CD8-positive, alpha-beta memory T cell (primary cell): ENCODE measurements around the gene ALDH7A1. TPM values are rescaled to one million over a fixed set of nuclear protein-coding genes. Genes with fewer than 3 reads are reported as not detected.
A peak's percentile ranks its signal among the peaks of the same experiment; 100 is the strongest.
"Not testable (repeated sequence)": the region's sequence is repeated elsewhere in the genome, so short reads cannot be mapped to it uniquely, and the experiment has no call there.

ENCODE experiments used
- CTCF ChIA-PET: fragments of 350-600 bp; sonication (Branson Sonifier 250); formaldehyde crosslinking; loops from one replicate; lab custom pipeline; 2021; ENCODE audit warnings: antibody characterized with exemption; lab: Charles Lee
- POLR2A ChIA-PET: fragments of 350-600 bp; sonication (Branson Sonifier 250); formaldehyde crosslinking; loops from one replicate; lab custom pipeline; 2021; ENCODE audit warnings: antibody characterized with exemption; lab: Charles Lee
- DNase-seq, 5 donors: peaks; one replicate each; pipeline versions ENCODE4 v3.0.0 to v3.0.0-alpha.2; 2020 to 2022; ENCODE audit warnings: mixed read lengths in 1 of 5
- H3K27ac ChIP-seq: one replicate; pipeline ENCODE4 v1.7.0; 2013; ENCODE audit warnings: low read depth, mild to moderate bottlenecking, low read length, moderate library complexity
- H3K27me3 ChIP-seq: 2 replicates; pipeline ENCODE4 v1.7.0; 2013; ENCODE audit warnings: low read length, mild to moderate bottlenecking; ENCODE audit not compliant: insufficient read depth, poor library complexity, severe bottlenecking
- H3K36me3 ChIP-seq: 2 replicates; pipeline ENCODE4 v1.7.0; 2013; ENCODE audit warnings: mild to moderate bottlenecking, low read length, moderate library complexity; ENCODE audit not compliant: insufficient read depth
- H3K4me1 ChIP-seq: 2 replicates; pipeline ENCODE4 v1.7.0; 2013; ENCODE audit warnings: mild to moderate bottlenecking, low read length, moderate library complexity; ENCODE audit not compliant: insufficient read depth
- H3K4me3 ChIP-seq: 2 replicates; pipeline ENCODE4 v1.7.0; 2013; ENCODE audit warnings: mild to moderate bottlenecking, low read length
- H3K9me3 ChIP-seq: 2 replicates; pipeline ENCODE4 v1.7.0; 2013; ENCODE audit warnings: mild to moderate bottlenecking, low read length
- H3K27ac Mint-ChIP-seq, 8 donors: one replicate each; pipeline ENCODE4 v1.8.0; 2020 to 2021; ENCODE audit warnings: mixed read lengths in 8 of 8, mild to moderate bottlenecking in 6 of 8, inconsistent platforms in 3 of 8, moderate library complexity in 3 of 8
- H3K27me3 Mint-ChIP-seq, 2 donors: one replicate each; pipeline ENCODE4 v1.8.0; 2020 to 2021; ENCODE audit warnings: mixed read lengths in 2 of 2, mild to moderate bottlenecking in 1 of 2, moderate library complexity in 1 of 2
- H3K36me3 Mint-ChIP-seq, 3 donors: one replicate each; pipeline ENCODE4 v1.8.0; 2020 to 2021; ENCODE audit warnings: mixed read lengths in 3 of 3, inconsistent platforms in 1 of 3, mild to moderate bottlenecking in 1 of 3
- H3K4me1 Mint-ChIP-seq, 3 donors: one replicate each; pipeline ENCODE4 v1.8.0; 2020 to 2021; ENCODE audit warnings: mixed read lengths in 3 of 3, inconsistent platforms in 1 of 3, mild to moderate bottlenecking in 1 of 3
- H3K4me3 Mint-ChIP-seq, 7 donors: one replicate each; pipeline ENCODE4 v1.8.0; 2020 to 2021; ENCODE audit warnings: mixed read lengths in 7 of 7, mild to moderate bottlenecking in 6 of 7, moderate library complexity in 4 of 7, inconsistent platforms in 2 of 7
- H3K9me3 Mint-ChIP-seq, 5 donors: one replicate each; pipeline ENCODE4 v1.8.0; 2020 to 2022; ENCODE audit warnings: mixed read lengths in 5 of 5, mild to moderate bottlenecking in 3 of 5, moderate library complexity in 2 of 5, inconsistent platforms in 1 of 5
- polyA plus RNA-seq: library from polyadenylated mRNA; unstranded; fragments of 300-500 nt; fragmentation: Illumina TruSeq; gene quantifications from one replicate; pipeline ENCODE4 v1.2.3, GENCODE V29; 2021
- total RNA-seq, 2 experiments: library from RNA; stranded (reverse); gene quantifications; one replicate each; pipeline ENCODE4 v1.2.3, GENCODE V29; 2021

Gene ALDH7A1
- total and polyA plus RNA-seq, 3 experiments from 2014 or later: 3.3 to 5.2 (median 4.4) TPM

DNA sequence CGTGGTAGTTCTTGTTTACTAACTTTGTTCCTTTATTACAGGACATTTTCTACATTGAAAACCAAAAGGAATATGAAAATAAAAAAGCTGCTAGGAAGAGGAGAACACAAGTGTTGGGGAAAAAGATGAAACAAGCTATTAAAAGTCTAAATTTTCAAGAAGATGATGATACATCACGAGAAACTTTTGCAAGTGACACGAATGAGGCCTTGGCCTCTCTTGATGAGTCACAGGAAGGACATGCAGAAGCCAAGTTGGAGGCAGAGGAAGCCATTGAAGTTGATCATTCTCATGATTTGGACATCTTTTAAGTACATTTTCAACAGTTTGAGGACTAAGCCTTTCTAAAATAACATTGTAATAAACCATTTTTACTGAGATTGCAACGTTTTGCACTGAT, 29.5 kb upstream of the ALDH7A1 start:
- no peak overlapping the region for H3K27ac ChIP-seq
- no peaks in the 10 kb centered on the region for H3K9me3 ChIP-seq
- peaks cover 0 to 4% (median 0%) of the 10 kb centered on the region in 3 donors for H3K4me1 Mint-ChIP-seq
- H3K36me3 Mint-ChIP-seq: peaks cover 0 to 61% (median 14%) of the 10 kb centered on the region in 3 donors
- H3K9me3 Mint-ChIP-seq: no peaks in the 10 kb centered on the region
- H3K4me3 Mint-ChIP-seq: no peak overlapping the region
- no peaks in the 10 kb centered on the region for H3K4me1 ChIP-seq
- no peak for DNase-seq
- peak overlapping the region in 2 of 8 donors; percentile 4 to 90 for H3K27ac Mint-ChIP-seq
- ChIA-PET CTCF (no interaction called here), POLR2A (no interaction called here)
- peaks cover 21% of the 10 kb centered on the region for H3K36me3 ChIP-seq
- H3K27me3 ChIP-seq: no peaks in the 10 kb centered on the region
- H3K27me3 Mint-ChIP-seq: peaks cover 0 to 1% of the 10 kb centered on the region in 2 donors
- no peak overlapping the region for H3K4me3 ChIP-seq

GRCh38 chr5:126619781-126620180, 24.8 kb upstream of the ALDH7A1 start:
- Histone ChIP-seq H3K9me3 (no peaks in the 10 kb centered on the region), H3K36me3 (peaks cover 23% of the 10 kb centered on the region), H3K27me3 (no peaks in the 10 kb centered on the region), H3K4me1 (no peaks in the 10 kb centered on the region), H3K4me3 (no peak overlapping the region), H3K27ac (no peak overlapping the region)
- Mint-ChIP-seq H3K36me3 (peaks cover 0 to 76% (median 16%) of the 10 kb centered on the region in 3 donors), H3K27ac (no peak overlapping the region), H3K27me3 (peaks cover 0 to 1% of the 10 kb centered on the region in 2 donors), H3K4me1 (peaks cover 4 to 12% (median 8%) of the 10 kb centered on the region in 3 donors), H3K4me3 (no peak overlapping the region), H3K9me3 (no peaks in the 10 kb centered on the region)
- POLR2A ChIA-PET: no interaction called here
- DNase-seq: no peak
- CTCF ChIA-PET: no interaction called here

- H3K27ac ChIP-seq, H3K9me3 Mint-ChIP-seq, CTCF ChIA-PET, H3K27ac Mint-ChIP-seq, POLR2A ChIA-PET, H3K27me3 Mint-ChIP-seq, DNase-seq, H3K27me3 ChIP-seq, H3K4me3 Mint-ChIP-seq, H3K4me1 ChIP-seq, H3K9me3 ChIP-seq, H3K4me3 ChIP-seq: not testable (repeated sequence)
- H3K36me3 ChIP-seq: peaks cover 16% of the 10 kb centered on the region
- Mint-ChIP-seq H3K36me3 (peaks cover 0 to 78% (median 9%) of the 10 kb centered on the region in 3 donors), H3K4me1 (peaks cover 10 to 22% (median 17%) of the 10 kb centered on the region in 3 donors)
Measured at GRCh38 chr5:126617603-126618002, 22.6 kb upstream of the ALDH7A1 start.

DNA sequence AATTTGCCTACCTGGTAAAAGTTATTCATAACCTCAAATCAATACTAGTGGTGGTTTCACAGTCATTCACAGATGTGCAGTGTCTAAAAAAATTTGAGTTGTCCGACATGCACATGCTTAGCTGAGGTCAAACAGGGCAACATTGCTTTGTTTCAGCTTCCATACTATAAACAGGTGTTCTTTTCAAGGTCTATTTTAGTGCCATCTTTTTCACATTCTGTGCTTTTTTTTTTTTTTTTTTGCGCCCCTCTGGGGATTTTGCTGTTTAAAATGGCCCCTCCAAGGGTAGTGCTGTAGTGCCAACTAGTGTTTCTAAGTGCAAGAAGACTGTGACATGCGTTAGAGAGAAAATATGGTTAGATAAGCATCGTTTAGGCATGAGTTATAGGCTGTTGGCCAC, 20.3 kb upstream of the ALDH7A1 start:
- Histone ChIP-seq H3K9me3 (no peaks in the 10 kb centered on the region), H3K27ac (no peak overlapping the region), H3K4me3 (no peak overlapping the region), H3K36me3 (peaks cover 15% of the 10 kb centered on the region), H3K4me1 (no peaks in the 10 kb centered on the region), H3K27me3 (no peaks in the 10 kb centered on the region)
- CTCF ChIA-PET: no interaction called here
- no peak for DNase-seq
- H3K27me3 Mint-ChIP-seq: peaks cover 0 to 1% of the 10 kb centered on the region in 2 donors
- POLR2A ChIA-PET: no interaction called here
- H3K9me3 Mint-ChIP-seq: no peaks in the 10 kb centered on the region
- peak overlapping the region in 1 of 8 donors; percentile 66 for H3K27ac Mint-ChIP-seq
- H3K4me1 Mint-ChIP-seq: peaks cover 19 to 41% (median 37%) of the 10 kb centered on the region in 3 donors
- H3K4me3 Mint-ChIP-seq: no peak overlapping the region
- H3K36me3 Mint-ChIP-seq: peaks cover 0 to 83% (median 7%) of the 10 kb centered on the region in 3 donors

DNA sequence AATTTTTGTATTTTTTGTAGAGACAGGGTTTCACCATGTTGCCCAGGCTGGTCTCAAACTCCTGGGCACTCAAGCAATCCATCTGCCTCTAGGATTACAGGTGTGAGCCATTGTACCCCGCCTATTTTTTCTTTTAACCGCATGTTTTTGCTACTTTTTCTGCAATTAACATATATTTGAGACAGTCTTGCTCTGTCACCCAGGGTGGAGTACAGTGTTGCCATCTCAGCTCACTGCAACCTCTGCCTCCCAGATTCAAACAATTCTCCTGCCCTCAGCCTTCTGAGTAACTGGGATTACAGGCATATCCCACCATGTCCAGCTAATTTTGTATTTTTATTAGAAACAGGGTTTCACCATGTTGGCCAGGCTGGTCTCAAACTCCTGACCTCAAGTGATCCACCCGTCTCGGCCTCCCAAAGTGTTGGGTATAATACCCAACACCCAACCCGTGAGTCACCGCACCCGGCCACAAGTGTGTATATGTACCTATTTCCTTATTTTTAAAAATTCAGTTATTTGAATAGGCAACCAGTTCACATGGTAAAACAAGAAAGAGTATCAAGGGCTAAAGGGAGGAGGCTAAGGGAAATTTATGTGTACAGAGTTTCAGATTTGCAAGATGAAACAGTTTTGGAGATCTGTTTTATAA, 19.0 kb upstream of the ALDH7A1 start:
- Mint-ChIP-seq H3K4me3 (no peak overlapping the region), H3K27me3 (peaks cover 0 to 1% of the 10 kb centered on the region in 2 donors), H3K36me3 (peaks cover 3 to 83% (median 9%) of the 10 kb centered on the region in 3 donors), H3K4me1 (peaks cover 23 to 47% (median 43%) of the 10 kb centered on the region in 3 donors), H3K27ac (peak overlapping the region in 1 of 8 donors; percentile 33), H3K9me3 (no peaks in the 10 kb centered on the region)
- CTCF ChIA-PET: no interaction called here
- Histone ChIP-seq H3K27me3 (no peaks in the 10 kb centered on the region), H3K27ac (no peak overlapping the region), H3K4me3 (no peak overlapping the region), H3K4me1 (no peaks in the 10 kb centered on the region), H3K9me3 (no peaks in the 10 kb centered on the region), H3K36me3 (peaks cover 17% of the 10 kb centered on the region)
- POLR2A ChIA-PET: no interaction called here
- no peak for DNase-seq

- DNase-seq: no peak
- Histone ChIP-seq H3K36me3 (peaks cover 20% of the 10 kb centered on the region), H3K27ac (no peak overlapping the region), H3K27me3 (no peaks in the 10 kb centered on the region), H3K4me1 (peaks cover 10% of the 10 kb centered on the region), H3K9me3 (no peaks in the 10 kb centered on the region), H3K4me3 (no peak overlapping the region)
- peaks cover 3 to 87% (median 3%) of the 10 kb centered on the region in 3 donors for H3K36me3 Mint-ChIP-seq
- H3K4me1 Mint-ChIP-seq: peaks cover 40 to 74% (median 64%) of the 10 kb centered on the region in 3 donors
- no peak overlapping the region for H3K27ac Mint-ChIP-seq
- no peaks in the 10 kb centered on the region for H3K9me3 Mint-ChIP-seq
- CTCF ChIA-PET: interaction anchor here (1.5 kb wide), 1 partner anchor 9 kb away, joined by 11 read pairs; the partner anchor contains the start of gene PHAX
- POLR2A ChIA-PET: no interaction called here
- H3K4me3 Mint-ChIP-seq: no peak overlapping the region
- H3K27me3 Mint-ChIP-seq: peaks cover 0 to 1% of the 10 kb centered on the region in 2 donors
Measured at GRCh38 chr5:126610616-126611015, 15.6 kb upstream of the ALDH7A1 start.

GRCh38 chr5:126610160-126610559, 15.1 kb upstream of the ALDH7A1 start:
- Histone ChIP-seq H3K4me1 (peaks cover 15% of the 10 kb centered on the region), H3K27me3 (no peaks in the 10 kb centered on the region), H3K9me3 (no peaks in the 10 kb centered on the region), H3K4me3 (no peak overlapping the region), H3K36me3 (peaks cover 20% of the 10 kb centered on the region), H3K27ac (no peak overlapping the region)
- POLR2A ChIA-PET: no interaction called here
- Mint-ChIP-seq H3K36me3 (peaks cover 3 to 87% (median 3%) of the 10 kb centered on the region in 3 donors), H3K9me3 (no peaks in the 10 kb centered on the region), H3K4me3 (no peak overlapping the region), H3K27me3 (peaks cover 0 to 1% of the 10 kb centered on the region in 2 donors), H3K27ac (peak overlapping the region in 4 of 8 donors; percentile 25 to 54 (median 40)), H3K4me1 (peaks cover 40 to 74% (median 65%) of the 10 kb centered on the region in 3 donors)
- CTCF ChIA-PET: interaction anchor here (1.5 kb wide), 1 partner anchor 9 kb away, joined by 11 read pairs; the partner anchor contains the start of gene PHAX
- no peak for DNase-seq

- no peaks in the 10 kb centered on the region for H3K9me3 ChIP-seq
- no peaks in the 10 kb centered on the region for H3K27me3 Mint-ChIP-seq
- H3K4me3 Mint-ChIP-seq: peak overlapping the region in 5 of 7 donors; percentile 7 to 61 (median 44)
- H3K27me3 ChIP-seq: no peaks in the 10 kb centered on the region
- peaks cover 27% of the 10 kb centered on the region for H3K36me3 ChIP-seq
- H3K4me1 ChIP-seq: peaks cover 30% of the 10 kb centered on the region
- peak overlapping the region in 5 of 8 donors; percentile 2 to 33 (median 19) for H3K27ac Mint-ChIP-seq
- no peak overlapping the region for H3K27ac ChIP-seq
- ChIA-PET CTCF (interaction anchor here (1.1 kb wide), 1 partner anchor 11 kb away, joined by 3 read pairs; no protein-coding TSS in a partner anchor), POLR2A (no interaction called here)
- peaks cover 6 to 71% (median 8%) of the 10 kb centered on the region in 3 donors for H3K36me3 Mint-ChIP-seq
- no peaks in the 10 kb centered on the region for H3K9me3 Mint-ChIP-seq
- peaks cover 43 to 73% (median 63%) of the 10 kb centered on the region in 3 donors for H3K4me1 Mint-ChIP-seq
- no peak for DNase-seq
- H3K4me3 ChIP-seq: no peak overlapping the region
Measured at GRCh38 chr5:126605525-126605924, 10.5 kb upstream of the ALDH7A1 start.
